NCI-H1092 treated with DMSO at 0.1 percent for 48 hours (cell line): ENCODE measurements around the gene ARHGEF12.

Source experiments
- DNase-seq: peaks from one replicate; lab custom pipeline; 2025; lab: John Stamatoyannopoulos, UW

Gene ARHGEF12

DNA sequence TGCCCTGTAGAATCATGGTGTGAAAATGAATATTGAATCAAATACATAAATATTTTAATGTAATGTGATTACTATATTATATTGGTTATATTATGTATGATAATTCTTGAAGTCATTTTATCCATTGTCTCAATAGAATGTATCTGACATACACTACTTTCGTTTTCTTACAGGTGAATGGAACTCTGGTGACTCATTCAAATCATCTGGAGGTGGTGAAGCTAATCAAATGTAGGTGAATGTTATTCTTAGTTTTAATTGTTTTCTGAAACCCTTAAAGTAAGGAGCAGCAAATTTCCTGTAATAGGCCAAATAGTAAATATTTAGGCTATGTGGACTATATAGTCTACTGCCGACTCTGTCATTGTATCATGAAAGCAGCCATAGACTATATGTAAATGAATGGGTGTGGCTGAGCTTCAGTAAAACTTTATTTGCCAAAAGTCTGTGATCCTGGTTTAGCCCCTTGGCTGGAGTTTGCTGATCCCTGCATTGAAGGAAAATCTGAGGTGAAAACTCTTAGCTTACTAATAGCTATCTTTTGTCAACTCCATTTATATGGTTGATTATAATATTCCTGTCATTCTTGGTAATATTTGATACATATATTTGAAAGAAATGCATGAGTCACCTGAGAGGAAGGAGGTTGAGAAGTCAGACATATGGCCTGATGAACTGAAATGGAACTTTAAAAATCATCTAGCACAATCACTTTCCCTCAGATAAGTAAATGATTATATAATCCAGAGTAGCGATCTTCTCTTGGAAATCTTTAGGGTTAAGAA, 88.2 kb downstream of the ARHGEF12 start:
- DNase-seq, result no peak

DNA sequence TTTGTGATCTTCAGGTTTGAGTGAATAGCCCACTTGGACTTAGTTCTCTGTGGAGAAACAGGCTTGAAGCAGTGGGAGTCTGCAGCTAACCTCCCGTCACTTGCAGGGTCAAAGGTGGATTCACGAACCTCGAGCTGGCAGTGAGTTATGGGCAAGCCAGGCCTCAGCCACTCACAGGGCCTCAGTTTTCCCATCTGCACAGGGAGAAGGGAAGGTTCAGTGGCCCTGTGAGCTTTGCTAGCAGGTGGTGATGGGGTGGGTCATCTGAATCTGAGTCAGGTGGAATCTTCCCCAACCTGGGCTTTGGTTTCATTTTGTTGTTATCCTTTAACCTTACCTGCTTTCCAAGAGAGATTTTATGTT, 88.7 kb downstream of the ARHGEF12 start:
- no peak for DNase-seq

DNA sequence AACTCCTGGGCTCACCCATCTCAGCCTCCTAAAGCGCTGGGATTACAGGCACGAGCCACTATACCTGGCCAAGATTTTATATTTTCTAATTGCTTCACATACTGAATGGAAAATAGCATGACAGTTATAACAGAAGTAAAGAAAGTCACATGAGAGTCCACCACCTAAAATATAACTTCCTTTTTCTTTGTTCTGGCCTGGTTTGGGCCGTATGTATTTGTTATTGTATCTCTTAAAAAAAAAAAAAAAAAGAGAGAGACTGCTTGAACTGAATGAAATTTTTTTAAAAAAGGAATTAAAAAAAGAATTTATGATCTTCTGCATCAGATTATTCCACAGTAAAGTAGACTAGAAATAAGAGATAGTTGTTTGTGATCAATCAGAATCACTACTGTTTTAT, 89.3 kb downstream of the ARHGEF12 start:
- no peak for DNase-seq

DNA sequence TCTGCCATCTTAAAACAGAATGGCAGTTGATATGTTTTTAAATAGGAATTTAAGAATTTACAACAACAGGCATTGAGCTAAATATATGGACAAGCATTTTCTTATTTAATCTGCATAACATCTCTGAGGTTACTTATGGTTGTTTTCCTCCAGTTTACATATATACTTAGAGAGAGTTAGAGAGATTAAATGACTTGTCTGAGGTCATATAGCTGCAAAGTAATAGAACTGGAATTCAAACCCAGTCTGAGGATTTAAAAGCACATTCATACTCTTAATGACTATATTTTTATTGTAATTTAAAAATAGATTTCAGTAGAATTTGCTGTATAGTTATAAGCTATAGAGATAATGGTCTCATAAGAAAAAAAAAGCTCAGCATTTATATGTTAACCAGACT, 93.9 kb downstream of the ARHGEF12 start:
- DNase-seq, result no peak

DNA sequence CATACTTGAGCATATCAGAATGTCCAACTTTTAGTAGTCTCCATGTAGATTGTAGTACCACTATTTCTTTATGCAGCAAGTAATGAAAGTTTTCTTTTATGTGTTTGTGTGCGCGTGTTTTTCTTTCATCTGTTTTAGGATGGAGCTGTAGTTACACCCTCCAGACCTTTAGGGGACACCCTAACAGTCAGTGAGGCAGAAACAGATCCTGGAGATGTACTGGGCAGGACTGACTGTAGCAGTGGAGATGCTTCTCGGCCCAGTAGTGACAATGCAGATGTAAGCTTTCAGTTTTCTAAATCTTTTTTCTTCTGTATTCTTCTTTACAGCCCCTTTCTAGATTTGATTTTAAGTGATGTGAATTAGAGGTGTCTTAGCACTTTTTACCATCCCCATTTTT, 95.4 kb downstream of the ARHGEF12 start:
- DNase-seq, result no peak

DNA sequence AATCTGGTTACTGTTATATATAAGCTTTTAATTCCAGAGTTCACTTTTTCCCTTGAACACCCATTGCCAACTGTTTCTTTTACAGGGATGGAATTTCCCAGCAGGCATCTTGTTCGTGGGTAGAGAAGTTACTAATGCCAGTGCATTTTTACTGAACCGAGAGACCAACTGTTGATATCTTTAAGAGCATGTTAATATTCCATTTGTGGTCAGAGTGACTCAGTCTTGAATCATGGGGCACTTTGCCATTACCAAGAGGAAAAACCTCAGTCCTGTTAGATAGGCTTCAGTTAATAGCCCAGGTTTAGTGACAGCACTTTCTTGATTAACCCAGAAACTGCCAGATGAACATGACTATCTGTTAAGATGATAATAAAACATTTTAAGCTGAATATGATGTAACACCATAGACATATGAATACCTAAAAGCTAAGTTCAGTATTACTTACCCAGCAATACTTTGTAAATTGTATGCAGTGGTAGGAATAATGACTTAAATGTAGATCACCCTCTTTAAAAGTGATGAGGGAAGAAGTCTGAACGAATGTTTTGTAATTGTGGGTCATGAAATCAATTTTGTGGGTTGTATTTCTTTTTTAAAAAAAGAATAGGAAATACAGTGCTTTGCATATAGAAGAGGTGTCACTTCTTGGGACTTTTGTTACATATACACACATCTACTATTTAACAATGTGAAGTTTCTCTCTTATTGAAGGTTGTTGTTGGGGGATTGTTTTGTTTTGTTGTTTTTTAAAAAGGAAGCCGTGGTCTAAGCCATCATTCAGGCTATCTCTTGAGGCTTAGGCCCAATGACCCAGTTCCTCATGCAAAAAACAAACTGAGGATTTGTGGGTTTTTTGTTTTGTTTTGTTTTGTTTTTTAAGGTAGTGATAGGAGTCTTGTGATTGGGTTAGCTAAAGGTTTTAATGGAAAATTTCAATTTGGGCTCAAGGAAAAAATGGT, 96.1 kb downstream of the ARHGEF12 start:
- no peak for DNase-seq

DNA sequence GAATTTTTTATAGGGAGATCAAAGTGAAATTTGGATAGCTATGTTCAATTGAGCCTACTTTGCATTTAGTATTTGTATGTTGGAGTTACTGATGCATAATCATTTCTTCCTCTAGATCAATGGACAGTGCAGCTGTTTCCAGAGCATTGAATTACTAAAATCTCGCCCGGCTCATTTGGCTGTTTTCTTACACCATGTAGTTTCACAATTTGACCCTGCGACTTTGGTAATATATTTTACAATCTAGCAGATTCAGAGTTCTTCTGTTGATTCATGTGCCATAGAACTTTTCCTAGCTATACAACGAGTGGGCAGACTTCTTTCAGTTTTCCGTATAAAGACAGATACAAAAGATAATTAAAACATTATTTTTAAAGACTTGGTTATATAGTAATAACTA, 105.4 kb downstream of the ARHGEF12 start:
- no peak for DNase-seq

DNA sequence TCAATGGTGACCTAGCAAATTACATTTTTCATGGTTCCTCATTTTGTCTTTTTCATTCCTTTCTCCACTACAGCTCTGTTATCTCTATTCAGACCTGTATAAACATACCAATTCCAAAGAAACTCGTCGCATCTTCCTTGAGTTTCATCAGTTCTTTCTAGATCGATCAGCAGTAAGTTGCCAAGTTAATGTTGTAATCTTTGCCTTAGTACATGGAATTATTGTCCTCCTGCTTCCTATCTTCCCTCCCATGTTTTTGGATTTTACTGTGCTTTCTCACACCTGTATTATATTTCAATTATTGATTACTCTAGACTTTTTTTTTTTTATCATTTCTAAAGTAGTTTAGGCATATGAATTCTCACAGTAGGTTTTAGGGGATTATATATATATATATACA, 105.8 kb downstream of the ARHGEF12 start:
- DNase-seq, result no peak

DNA sequence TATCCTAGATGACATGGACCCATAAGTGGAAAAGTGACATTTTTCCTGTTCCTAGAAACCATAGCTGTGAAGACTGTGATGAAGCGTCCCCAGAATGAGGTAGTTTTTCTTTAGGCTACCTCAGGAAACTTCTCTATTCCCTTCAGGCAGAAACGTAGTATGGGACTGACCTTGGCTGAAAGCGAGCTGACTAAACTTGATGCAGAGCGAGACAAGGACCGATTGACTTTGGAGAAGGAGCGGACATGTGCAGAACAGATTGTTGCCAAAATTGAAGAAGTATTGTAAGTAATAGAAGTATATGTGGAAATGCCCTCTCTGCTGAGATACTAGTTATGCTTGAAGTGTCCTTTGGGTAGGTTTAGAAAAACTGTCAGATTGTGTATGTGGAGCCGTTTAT, 110.6 kb downstream of the ARHGEF12 start:
- DNase-seq, result no peak

DNA sequence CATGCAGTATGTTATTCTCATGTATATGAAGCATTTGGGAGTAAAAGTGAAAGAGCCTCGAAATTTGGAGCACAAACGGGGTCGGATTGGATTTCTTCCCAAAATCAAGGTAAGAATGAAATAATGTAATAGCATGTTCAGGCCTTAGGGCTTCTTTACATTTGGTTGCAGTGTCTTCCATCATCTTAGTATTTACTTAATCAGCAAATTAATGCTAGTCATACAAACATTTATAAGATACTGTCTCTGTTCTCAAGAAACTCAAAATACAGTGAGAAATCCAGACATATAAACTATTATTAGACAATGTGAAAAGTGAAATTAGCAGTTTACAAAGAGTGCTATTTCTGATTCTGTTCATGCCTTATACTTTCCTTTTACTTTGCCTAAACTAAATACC, 112.0 kb downstream of the ARHGEF12 start:
- DNase-seq, result no peak

DNA sequence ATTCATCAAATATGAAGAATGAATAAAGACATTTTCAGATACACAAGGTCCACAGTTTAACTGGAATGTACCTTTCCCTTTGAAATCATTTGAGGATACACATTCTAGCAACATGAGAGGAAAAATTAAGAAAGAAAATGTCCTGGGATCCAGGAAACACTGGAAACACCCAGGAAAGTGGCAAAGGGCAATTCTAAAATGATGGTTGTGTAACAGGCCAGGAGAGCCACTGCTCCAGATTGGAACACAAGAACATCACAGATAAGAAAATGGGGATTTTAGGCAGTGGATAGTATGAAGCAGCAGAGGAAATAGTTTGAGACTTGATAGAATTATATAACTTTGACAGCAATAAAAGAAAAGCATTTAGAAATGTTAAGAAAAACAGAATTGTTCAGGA, 119.3 kb downstream of the ARHGEF12 start:
- no peak for DNase-seq

DNA sequence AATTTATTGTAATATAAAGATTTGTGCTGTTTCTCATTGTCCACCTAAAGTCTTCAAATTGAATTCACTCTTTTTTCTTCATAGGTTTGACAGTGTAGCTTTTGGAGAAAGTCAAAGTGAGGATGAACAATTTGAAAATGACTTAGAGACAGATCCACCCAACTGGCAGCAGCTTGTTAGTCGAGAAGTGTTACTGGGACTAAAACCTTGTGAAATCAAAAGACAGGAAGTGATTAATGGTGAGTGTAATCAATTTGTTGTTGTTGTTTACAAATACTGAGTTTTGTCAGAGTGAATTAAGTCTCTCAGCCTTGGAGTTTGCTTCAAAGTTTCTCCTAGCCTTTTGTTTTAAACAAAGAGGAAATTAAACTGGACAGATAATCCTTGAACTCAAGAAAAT, 121.8 kb downstream of the ARHGEF12 start:
- DNase-seq, result no peak

DNA sequence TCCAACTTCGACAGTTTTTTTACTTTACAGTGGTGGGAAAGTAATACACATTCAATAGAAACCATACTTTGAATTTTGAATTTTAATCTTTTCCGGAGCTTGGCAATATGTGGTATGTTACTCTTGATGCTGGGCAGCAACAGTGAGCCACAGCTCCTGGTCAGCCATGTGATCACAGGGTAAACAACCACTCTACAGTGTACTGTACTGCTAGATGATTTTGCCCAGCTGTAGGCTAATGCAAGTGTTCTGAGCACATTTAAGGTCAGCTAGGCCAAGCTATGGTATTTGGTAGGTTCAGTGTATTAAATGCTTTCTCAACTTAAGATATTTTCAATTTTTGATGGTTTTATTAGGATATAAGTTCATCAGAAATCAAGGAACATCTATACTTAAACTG, 126.6 kb downstream of the ARHGEF12 start:
- DNase-seq, result no peak

DNA sequence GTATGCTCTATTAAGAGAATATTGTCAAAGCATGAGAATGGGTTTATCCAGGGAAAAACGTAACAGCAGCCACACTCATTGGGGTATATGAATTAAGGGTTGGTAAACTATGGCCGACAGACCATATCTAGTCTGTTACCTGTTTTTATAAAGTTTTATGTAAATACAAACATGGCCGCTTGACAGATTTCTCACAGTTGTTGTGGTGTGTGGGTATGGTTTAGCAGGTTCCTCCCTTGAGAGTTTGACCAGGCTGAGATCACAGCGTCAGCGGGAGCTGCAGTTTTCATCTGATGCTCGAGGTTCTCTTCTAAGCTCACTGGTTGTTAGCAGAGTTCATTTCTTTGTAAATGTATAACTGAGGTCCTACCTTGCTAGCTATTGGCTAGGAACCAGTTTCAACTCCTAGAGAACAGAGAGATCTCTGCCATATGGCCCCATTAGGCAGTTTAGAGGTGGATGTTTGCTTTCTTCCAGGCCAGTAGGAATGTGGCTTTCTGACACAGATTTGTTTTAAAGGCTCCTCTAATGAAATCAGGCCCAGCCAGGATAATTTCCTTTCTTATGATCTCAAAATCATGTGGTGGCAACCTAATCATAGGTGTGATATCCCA, 129.8 kb downstream of the ARHGEF12 start:
- DNase-seq, result no peak

DNA sequence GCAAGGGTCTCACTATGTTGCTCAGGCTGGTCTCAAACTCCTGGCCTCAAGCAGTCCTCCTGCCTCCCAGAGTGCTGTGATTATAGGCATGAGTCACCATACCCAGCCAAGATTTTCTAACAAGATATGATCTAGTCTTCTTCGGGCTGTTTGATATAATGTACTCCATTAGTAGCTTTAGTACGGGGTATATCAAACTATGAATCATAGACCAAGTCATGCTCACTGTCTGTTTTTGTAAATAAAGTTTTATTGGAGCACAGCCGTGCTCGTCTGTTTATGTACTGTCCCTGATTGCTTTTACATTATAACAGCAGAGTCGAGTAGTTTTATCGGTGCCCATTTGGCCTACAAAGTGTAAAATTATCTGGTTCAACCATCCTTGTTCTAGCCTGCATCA, 131.4 kb downstream of the ARHGEF12 start:
- DNase-seq, result no peak

DNA sequence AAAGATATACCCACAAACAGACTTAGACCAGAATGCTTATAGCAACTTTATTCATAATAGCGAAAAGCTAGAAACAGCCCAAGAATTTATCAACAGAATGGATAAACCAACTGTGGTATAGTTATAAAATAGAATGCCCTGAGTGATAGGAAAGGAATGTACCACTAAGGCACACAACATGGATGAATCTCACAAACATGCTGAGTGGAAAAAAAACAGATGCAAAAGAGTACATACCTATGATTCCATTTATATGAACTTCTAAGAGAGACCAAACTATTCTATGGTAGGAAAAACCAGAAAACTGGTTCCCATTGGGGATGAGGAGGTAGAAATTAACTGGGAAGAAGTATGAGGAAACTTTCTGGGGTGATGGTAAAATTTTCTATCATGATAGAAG, 134.9 kb downstream of the ARHGEF12 start:
- DNase-seq, result no peak

DNA sequence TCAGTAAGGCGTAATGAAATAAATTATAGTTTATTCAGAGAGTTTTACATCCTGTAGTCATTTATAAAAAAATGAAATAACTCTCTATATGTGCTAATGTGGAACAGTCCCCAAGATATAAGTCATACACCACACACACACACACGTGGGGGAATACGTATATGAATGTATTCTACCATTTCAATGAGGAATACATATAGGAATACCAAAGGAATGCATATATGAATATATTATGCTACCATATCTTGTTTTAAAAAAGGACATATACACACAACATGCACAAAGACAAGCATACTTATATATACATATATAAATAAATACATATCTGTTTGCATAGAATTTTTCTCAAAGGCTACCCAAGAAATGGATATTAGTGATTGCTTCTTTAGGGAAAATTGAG, 135.8 kb downstream of the ARHGEF12 start:
- no peak for DNase-seq

DNA sequence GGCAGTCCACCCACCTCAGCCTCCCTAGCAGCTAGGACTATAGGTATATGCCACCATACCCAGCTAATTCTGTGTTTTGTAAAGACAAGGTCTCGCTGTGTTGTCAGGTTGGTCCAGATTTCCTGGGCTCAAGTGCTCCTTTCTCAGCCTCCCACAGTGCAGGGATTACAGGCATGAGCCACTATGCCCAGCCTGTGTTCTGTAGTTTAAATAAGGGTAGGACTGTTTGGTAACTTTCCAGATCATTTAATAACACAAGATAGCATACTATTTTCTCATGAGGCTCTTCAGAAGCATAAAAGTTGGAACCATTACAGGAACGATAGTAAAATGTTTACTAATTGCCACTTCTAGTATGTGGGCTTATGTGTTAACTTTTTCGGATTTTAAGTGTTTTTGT, 137.3 kb downstream of the ARHGEF12 start:
- no peak for DNase-seq

DNA sequence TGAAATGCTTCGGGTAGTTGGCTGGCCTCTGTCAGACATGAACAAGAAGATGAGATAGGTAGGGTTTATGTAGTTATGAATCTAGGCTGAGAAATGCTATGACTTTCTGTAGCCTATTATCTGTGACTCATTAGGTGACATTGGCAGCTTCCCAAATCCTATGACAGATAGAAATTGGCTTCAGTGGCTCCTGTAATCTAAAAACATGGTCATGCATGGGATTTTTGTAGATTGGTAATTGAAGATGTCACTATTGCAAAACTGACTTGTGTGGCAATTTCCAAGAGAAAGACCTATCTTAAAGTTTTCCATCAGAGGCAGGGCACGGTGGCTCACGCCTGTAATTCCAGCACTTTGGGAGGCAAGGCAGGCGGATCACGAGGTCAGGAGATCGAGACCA, 145.9 kb downstream of the ARHGEF12 start:
- no peak for DNase-seq

DNA sequence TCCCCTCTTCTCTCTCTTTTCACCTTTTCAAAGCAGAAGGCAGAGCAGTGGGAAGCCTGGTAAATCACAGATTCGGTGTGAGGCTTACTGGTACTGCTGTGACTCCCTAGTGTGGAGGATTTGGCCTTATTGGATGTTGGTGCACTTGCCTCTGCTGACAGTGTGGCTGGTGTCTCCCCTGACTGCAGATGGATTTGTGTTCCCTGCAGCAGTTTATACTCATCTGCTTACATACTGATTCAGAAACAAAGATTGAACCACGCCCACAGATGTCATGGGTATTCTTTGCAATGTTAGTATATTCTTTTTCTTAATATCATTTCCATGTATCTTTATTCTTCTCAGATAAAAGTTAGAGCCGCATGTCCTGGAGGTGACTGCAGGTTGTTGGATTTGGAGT, 148.5 kb downstream of the ARHGEF12 start:
- DNase-seq, result no peak

DNA sequence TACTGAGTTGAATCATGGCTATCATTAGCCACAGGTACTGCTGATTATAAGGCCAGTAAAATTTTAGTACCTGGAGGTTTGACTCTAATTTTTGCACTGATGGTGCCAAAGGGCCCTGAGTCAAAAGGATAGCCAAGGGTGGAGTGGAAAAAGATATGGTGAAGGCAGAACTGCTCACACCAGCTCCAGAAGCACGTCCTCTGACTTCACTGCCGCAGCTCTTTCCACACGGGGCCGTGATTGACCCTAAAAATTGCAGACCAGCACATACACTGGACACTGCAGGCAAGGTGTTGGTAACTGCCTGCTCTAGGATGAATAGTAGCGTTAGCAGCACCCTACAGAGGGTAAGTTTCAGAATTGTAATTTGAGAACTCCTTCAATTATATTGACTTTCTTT, 149.9 kb downstream of the ARHGEF12 start:
- no peak for DNase-seq

DNA sequence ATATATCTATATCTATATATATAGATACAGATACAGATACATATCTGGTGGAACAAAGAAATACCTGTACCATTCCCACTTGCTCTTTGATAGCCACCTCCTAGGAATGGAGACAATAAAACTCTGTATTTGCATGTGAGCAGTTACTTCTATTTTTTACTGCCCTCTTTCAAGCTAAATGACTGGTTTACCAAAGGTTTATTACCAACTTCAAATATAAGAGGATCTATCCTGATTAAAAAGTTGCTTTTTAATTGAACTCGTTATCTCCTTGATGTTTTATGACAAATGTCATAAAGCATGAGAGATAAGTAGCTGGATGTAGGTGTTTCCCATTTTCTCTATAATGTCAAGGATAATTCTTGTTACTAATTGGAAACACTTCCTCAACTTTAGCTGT, 153.6 kb downstream of the ARHGEF12 start:
- no peak for DNase-seq

DNA sequence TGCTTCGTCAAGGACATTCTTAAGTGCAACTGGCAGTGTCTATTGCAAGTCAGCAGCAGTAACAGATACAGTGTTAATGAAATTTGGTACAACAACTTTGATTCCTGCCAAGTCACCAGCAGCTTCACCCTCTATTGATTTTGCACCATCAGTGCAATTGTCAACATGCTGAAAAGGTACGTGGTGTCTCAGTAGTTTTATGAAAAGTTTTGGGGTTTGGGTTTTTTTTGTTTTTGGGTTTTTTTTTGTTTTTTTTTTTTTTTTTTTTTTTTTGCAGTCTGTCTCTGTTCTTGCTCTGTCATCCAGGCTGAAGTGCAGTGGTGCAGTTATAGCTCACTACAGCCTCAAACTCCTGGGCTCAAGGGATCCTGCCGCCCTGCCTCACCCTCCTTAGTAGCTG, 156.3 kb downstream of the ARHGEF12 start:
- DNase-seq, result no peak
